OCI-LY3 (cell line): ENCODE results near the gene HPS5.

Experiments used
- CTCF ChIP-seq: fragments of 200-600, 300-600 bp; sonication (generic); IDR thresholded peaks from 2 replicates; pipeline ENCODE4 v1.5.1; 2014; ENCODE audit warnings: antibody characterized with exemption, low read length, low read depth
- EZH2phosphoT487 ChIP-seq: fragments of 200-600 bp; shearing (Covaris generic); IDR thresholded peaks from 2 replicates; pipeline ENCODE4 v1.6.1; 2018; ENCODE audit warnings: antibody characterized with exemption, mixed run types, low read depth

DNA sequence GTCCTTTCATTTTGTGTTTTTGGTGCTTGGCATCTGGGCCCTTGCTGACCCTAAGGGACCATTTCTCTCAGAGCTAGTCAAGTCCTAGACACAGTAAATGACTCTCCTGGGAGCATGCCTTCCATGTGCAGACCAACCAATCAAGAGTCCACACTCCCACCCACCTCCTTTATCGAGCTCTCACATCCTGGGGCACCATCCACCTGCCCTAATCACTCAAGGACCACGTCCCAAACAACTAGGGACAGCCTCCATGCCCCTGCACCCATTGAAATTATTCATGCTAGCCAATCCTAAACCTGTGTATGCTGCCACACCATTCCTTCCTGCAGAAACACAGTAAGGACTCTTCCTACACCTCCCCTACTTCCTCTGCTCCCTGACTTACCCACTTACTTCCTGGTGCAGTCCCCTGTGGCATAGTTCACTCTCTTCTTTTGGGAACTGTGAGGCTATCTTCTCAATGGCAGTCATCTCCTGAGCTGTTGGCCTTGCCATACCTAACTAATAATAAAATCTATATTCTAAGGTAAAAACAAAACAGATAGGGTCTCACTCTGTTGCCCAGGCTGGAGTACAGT lies 67.1 kb downstream of the HPS5 start:
- no peak for TF ChIP-seq CTCF
- TF ChIP-seq EZH2phosphoT487: no peak
